Measurements from ENCODE around the gene PKD1L1.

Gene PKD1L1

DNA sequence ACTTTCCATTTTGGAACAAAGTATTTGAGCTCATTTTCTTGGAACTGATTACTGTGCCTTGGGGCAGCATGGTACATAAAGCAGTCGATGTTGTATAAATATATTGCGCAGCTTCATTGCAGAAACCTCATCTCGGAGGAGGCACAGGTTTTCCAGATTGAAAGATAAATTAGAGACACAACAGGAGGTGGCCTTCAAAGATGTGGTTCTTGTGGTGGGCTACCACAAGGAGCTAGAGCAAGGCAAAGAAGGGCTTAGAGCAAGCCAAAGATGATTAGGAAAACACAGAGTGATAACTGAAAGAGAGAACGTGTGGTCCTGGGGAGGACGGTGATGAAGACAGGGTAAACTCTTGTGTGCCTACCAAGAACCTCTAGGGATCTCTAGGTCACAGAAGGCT lies 197.2 kb downstream of the PKD1L1 start:
- no peak for TF ChIP-seq ZNF565 (CRISPR knock-in tag; conservative IDR thresholded peaks at IDR 0.05; ENCODE audit: low read depth)
- TF ChIP-seq, protein P1, sequence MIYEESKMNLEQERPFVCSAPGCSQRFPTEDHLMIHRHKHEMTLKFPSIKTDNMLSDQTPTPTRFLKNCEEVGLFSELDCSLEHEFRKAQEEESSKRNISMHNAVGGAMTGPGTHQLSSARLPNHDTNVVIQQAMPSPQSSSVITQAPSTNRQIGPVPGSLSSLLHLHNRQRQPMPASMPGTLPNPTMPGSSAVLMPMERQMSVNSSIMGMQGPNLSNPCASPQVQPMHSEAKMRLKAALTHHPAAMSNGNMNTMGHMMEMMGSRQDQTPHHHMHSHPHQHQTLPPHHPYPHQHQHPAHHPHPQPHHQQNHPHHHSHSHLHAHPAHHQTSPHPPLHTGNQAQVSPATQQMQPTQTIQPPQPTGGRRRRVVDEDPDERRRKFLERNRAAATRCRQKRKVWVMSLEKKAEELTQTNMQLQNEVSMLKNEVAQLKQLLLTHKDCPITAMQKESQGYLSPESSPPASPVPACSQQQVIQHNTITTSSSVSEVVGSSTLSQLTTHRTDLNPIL (CRISPR knock-in tag; IDR thresholded peaks at IDR 0.05; ENCODE audit: low read depth) = no peak
- TF ChIP-seq GLIS3 (CRISPR knock-in tag; IDR thresholded peaks at IDR 0.05) = no peak
- TF ChIP-seq ISL1 (CRISPR knock-in tag; IDR thresholded peaks at IDR 0.05) = no peak
- TF ChIP-seq TOX (CRISPR knock-in tag; IDR thresholded peaks at IDR 0.05; ENCODE audit: borderline replicate concordance) = no peak
- TF ChIP-seq PATZ1 (CRISPR knock-in tag; IDR thresholded peaks at IDR 0.05; ENCODE audit: borderline replicate concordance) = no peak
- TF ChIP-seq PPARA (CRISPR knock-in tag; IDR thresholded peaks at IDR 0.05; ENCODE audit: borderline replicate concordance) = no peak
- TF ChIP-seq TSHZ2 (CRISPR knock-in tag; IDR thresholded peaks at IDR 0.05) = no peak
- no peak for TF ChIP-seq TCF4 (CRISPR knock-in tag; IDR thresholded peaks at IDR 0.05; ENCODE audit: borderline replicate concordance)
- no peak for TF ChIP-seq ZC3H10 (CRISPR knock-in tag; IDR thresholded peaks at IDR 0.05)
- no peak for TF ChIP-seq ESRRG (CRISPR knock-in tag; IDR thresholded peaks at IDR 0.05)
- TF ChIP-seq, protein P2, sequence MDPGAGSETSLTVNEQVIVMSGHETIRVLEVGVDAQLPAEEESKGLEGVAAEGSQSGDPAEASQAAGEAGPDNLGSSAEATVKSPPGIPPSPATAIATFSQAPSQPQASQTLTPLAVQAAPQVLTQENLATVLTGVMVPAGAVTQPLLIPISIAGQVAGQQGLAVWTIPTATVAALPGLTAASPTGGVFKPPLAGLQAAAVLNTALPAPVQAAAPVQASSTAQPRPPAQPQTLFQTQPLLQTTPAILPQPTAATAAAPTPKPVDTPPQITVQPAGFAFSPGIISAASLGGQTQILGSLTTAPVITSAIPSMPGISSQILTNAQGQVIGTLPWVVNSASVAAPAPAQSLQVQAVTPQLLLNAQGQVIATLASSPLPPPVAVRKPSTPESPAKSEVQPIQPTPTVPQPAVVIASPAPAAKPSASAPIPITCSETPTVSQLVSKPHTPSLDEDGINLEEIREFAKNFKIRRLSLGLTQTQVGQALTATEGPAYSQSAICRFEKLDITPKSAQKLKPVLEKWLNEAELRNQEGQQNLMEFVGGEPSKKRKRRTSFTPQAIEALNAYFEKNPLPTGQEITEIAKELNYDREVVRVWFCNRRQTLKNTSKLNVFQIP (CRISPR knock-in tag; IDR thresholded peaks at IDR 0.05; ENCODE audit: borderline replicate concordance, low read depth) = no peak
- TF ChIP-seq RARB (CRISPR knock-in tag; IDR thresholded peaks at IDR 0.05) = no peak
- TF ChIP-seq BACH2 (CRISPR knock-in tag; IDR thresholded peaks at IDR 0.05; ENCODE audit: borderline replicate concordance) = no peak
- TF ChIP-seq ARNTL (CRISPR knock-in tag; IDR thresholded peaks at IDR 0.05; ENCODE audit: borderline replicate concordance, low read depth) = no peak
- no peak for TF ChIP-seq OSR1 (CRISPR knock-in tag; IDR thresholded peaks at IDR 0.05)
- no peak for TF ChIP-seq ZFP3 (CRISPR knock-in tag; IDR thresholded peaks at IDR 0.05)
- no peak for TF ChIP-seq ZFP30 (CRISPR knock-in tag; IDR thresholded peaks at IDR 0.05)
- no peak for TF ChIP-seq CSDC2 (CRISPR knock-in tag; IDR thresholded peaks at IDR 0.05)
- no peak for TF ChIP-seq ZNF8 (CRISPR knock-in tag; IDR thresholded peaks at IDR 0.05)
- no peak for ATAC-seq

- ATAC-seq = no peak
- TF ChIP-seq ARNTL (CRISPR knock-in tag; IDR thresholded peaks at IDR 0.05; ENCODE audit: borderline replicate concordance, low read depth) (no peak), TCF4 (CRISPR knock-in tag; IDR thresholded peaks at IDR 0.05; ENCODE audit: borderline replicate concordance) (no peak), PPARA (CRISPR knock-in tag; IDR thresholded peaks at IDR 0.05; ENCODE audit: borderline replicate concordance) (no peak), ZNF70 (CRISPR knock-in tag; IDR thresholded peaks at IDR 0.05) (no peak), ZFP3 (CRISPR knock-in tag; IDR thresholded peaks at IDR 0.05) (no peak), TSHZ2 (CRISPR knock-in tag; IDR thresholded peaks at IDR 0.05) (no peak), ZNF8 (CRISPR knock-in tag; IDR thresholded peaks at IDR 0.05) (no peak), RARB (CRISPR knock-in tag; IDR thresholded peaks at IDR 0.05) (no peak), BACH2 (CRISPR knock-in tag; IDR thresholded peaks at IDR 0.05; ENCODE audit: borderline replicate concordance) (no peak), ISL1 (CRISPR knock-in tag; IDR thresholded peaks at IDR 0.05) (no peak), SNAI2 (CRISPR knock-in tag; IDR thresholded peaks at IDR 0.05) (no peak), OSR1 (CRISPR knock-in tag; IDR thresholded peaks at IDR 0.05) (no peak), ZC3H10 (CRISPR knock-in tag; IDR thresholded peaks at IDR 0.05) (no peak), ESRRG (CRISPR knock-in tag; IDR thresholded peaks at IDR 0.05) (no peak), ZNF565 (CRISPR knock-in tag; conservative IDR thresholded peaks at IDR 0.05; ENCODE audit: low read depth) (no peak)
- TF ChIP-seq, protein P3, sequence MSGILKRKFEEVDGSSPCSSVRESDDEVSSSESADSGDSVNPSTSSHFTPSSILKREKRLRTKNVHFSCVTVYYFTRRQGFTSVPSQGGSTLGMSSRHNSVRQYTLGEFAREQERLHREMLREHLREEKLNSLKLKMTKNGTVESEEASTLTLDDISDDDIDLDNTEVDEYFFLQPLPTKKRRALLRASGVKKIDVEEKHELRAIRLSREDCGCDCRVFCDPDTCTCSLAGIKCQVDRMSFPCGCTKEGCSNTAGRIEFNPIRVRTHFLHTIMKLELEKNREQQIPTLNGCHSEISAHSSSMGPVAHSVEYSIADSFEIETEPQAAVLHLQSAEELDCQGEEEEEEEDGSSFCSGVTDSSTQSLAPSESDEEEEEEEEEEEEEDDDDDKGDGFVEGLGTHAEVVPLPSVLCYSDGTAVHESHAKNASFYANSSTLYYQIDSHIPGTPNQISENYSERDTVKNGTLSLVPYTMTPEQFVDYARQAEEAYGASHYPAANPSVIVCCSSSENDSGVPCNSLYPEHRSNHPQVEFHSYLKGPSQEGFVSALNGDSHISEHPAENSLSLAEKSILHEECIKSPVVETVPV (CRISPR knock-in tag; IDR thresholded peaks at IDR 0.05) = no peak
- TF ChIP-seq, protein P2 (CRISPR knock-in tag; IDR thresholded peaks at IDR 0.05; ENCODE audit: borderline replicate concordance, low read depth) = no peak
- TF ChIP-seq, protein P1 (CRISPR knock-in tag; IDR thresholded peaks at IDR 0.05; ENCODE audit: low read depth) = no peak
These were observed 200.2 kb downstream of the PKD1L1 start for GRCh38 chr7:47748041-47748440.
